Stimulated activated naive B cell treated with anti-CD40 and anti-IgM and Interleukin-4, amounts not matched to agents 10 μg/mL and 1 μg/mL and 100 μg/mL, for 72 hours (primary cell): ENCODE data around the gene LRRC14B.

Experiments used
- ATAC-seq, 2 donors: fragments of 150-1000 bp; cut with Tn5 transposase; replicated peaks; 2 replicates each; pipeline ENCODE4 v1.10.0; 2021; ENCODE audit warnings: moderate library complexity in 1 of 2
- DNase-seq: peaks from one replicate; pipeline ENCODE4 v3.0.0; 2021
- H3K27ac Mint-ChIP-seq: one replicate; pipeline ENCODE4 v1.8.0; 2022; ENCODE audit warnings: mild to moderate bottlenecking, mixed read lengths
- H3K27me3 Mint-ChIP-seq, 2 donors: one replicate each; pipeline ENCODE4 v1.8.0; 2022; ENCODE audit warnings: mixed read lengths in 2 of 2
- H3K36me3 Mint-ChIP-seq, 2 donors: one replicate each; pipeline ENCODE4 v1.8.0; 2022; ENCODE audit warnings: mixed read lengths in 2 of 2, mild to moderate bottlenecking in 1 of 2
- H3K4me1 Mint-ChIP-seq, 2 donors: one replicate each; pipeline ENCODE4 v1.8.0; 2022; ENCODE audit warnings: mixed read lengths in 2 of 2, mild to moderate bottlenecking in 1 of 2
- H3K4me3 Mint-ChIP-seq, 2 donors: one replicate each; pipeline ENCODE4 v1.8.0; 2022; ENCODE audit warnings: mild to moderate bottlenecking in 2 of 2, mixed read lengths in 2 of 2, moderate library complexity in 1 of 2
- H3K9me3 Mint-ChIP-seq, 2 donors: one replicate each; pipeline ENCODE4 v1.8.0; 2022; ENCODE audit warnings: mixed read lengths in 2 of 2, mild to moderate bottlenecking in 1 of 2

LRRC14B gene

DNA sequence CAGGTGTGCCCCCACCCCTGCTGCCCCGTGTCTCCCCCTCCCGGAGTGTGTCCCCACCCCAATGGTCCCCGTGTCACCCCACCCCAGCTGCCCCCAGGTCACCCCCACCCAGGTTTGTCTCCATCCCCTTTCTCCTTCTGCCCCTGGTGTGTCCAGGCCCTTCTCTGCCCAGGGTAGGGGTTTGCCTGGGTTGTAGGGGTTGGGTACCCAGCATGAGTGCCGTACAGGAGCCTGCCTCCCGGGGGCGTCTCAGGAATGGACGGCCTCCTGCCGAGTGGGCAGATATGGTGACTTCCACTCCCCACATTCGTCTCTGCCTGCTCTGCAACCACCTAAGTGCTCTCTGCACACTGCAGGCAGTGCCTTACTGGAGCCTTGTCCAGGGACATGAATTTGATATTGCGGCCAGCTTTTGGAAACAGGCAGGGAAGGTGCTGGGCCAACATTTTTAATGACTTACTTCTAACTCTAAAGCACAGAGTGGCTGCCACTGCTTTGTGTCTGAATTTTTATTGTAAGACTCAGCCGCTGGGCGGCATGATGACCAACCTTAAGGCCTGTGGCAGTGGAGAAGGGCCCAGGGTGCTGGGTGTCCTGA, 6.7 kb downstream of the LRRC14B start:
- H3K9me3 Mint-ChIP-seq, result no peaks in the 10 kb centered on the region
- DNase-seq (no peak), ATAC-seq (no peak)
- H3K36me3 Mint-ChIP-seq, result peaks cover 3 to 21% of the 10 kb centered on the region in 2 donors
- no peak overlapping the region for H3K4me3 Mint-ChIP-seq
- peaks cover 15 to 24% of the 10 kb centered on the region in 2 donors for H3K4me1 Mint-ChIP-seq
- H3K27ac Mint-ChIP-seq, result peak overlapping the region; percentile 47
- H3K27me3 Mint-ChIP-seq, result no peaks in the 10 kb centered on the region

DNA sequence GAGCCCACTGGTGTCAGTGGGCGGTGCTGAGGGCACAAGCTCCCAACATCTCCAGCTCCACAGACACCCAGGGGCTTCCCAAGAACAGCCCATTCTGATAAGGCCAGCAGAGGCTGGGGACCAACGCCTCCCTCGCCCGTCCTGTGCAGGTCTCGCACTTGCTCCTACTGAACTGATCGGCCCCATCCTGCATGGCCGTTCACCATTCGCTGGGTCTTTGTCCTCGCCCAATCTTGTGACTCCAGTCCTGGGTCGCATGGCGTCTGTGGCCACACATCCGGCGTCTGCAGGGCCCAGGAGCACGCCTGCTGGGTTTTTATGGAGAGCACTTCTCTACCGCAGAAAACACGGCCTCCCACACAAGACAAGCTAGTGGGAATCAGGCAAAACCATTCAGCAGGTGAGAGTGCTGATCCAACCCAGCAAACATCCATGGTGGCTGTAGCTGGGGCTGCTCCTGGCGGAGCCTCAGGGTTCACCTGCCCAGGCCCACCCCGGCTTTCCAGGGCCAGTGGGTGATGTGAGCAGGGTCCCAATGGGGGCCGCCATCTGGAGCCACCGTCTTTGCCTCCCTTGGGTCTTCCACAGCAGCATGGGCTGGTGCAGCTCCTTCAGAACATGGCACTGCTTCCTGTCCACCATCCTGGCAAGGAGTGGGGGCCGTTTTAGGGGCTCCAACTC, 7.4 kb downstream of the LRRC14B start:
- Mint-ChIP-seq H3K36me3 (peaks cover 6 to 26% of the 10 kb centered on the region in 2 donors), H3K27me3 (no peaks in the 10 kb centered on the region), H3K4me3 (no peak overlapping the region), H3K9me3 (no peaks in the 10 kb centered on the region), H3K4me1 (peaks cover 15 to 24% of the 10 kb centered on the region in 2 donors), H3K27ac (no peak overlapping the region)
- DNase-seq (no peak), ATAC-seq (no peak)

- DNase-seq, result no peak
- no peaks in the 10 kb centered on the region for H3K27me3 Mint-ChIP-seq
- no peak overlapping the region for H3K27ac Mint-ChIP-seq
- H3K36me3 Mint-ChIP-seq, result peaks cover 9 to 32% of the 10 kb centered on the region in 2 donors
- peaks cover 15 to 24% of the 10 kb centered on the region in 2 donors for H3K4me1 Mint-ChIP-seq
- no peak overlapping the region for H3K4me3 Mint-ChIP-seq
- no peaks in the 10 kb centered on the region for H3K9me3 Mint-ChIP-seq
- ATAC-seq, result no peak
Measured at GRCh38 chr5:199197-199949, 8.1 kb downstream of the LRRC14B start.

DNA sequence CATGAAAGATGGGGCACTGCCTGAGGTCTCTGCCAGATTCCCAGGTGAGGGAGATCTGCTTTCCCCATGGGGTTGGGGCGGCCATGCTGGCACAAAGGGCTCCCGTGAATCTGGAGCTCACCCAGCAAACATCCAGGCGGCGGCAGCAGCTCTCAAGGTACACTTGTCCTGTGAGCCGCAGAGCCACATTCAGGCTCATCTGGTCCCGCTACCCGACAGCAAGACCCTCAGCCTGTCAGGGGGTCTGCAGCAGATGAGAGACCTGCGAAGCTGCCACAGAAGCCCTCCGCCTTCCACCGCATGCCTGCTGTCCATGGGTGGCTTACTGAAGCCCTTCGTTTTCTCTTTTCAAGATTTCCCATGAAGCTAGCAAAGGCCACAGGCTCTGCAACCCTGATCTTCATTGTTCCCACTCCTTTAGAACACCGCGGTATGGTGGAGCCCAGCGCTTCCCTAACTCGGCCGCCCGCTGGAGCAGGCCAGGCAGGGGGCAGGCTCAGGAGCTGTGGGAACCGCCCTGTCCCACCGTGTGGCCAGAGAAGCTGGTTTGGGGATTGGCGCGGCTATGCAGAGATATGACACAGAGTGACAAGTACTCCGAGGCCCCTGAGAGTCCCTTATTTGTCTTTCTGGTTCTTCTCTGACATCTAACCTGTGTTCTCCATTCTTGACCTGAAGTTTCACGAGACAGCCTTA, 8.8 kb downstream of the LRRC14B start:
- Mint-ChIP-seq H3K4me1 (peaks cover 15 to 22% of the 10 kb centered on the region in 2 donors), H3K9me3 (no peaks in the 10 kb centered on the region), H3K27ac (no peak overlapping the region), H3K4me3 (peak overlapping the region in 1 of 2 donors; percentile 28), H3K27me3 (no peaks in the 10 kb centered on the region), H3K36me3 (peaks cover 16 to 39% of the 10 kb centered on the region in 2 donors)
- no peak for ATAC-seq
- no peak for DNase-seq

DNA sequence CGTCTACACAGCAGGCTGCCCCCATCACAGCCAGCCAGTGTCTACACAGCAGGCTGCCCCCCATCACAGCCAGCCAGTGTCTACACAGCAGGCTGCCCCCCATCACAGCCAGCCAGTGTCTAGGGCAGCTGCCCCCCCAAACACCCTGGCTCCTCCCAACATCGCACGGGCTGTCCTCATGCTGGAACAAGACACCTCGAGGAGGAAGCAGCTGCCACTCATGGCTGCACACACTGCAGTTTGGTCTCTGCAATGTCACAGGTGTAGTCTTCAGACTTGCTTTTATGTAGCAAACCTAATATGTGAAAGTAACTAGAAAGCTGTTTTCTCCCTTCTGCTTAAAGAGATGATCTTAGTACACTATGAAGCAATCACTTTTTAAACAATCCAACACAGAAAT, 9.7 kb downstream of the LRRC14B start:
- no peak overlapping the region for H3K4me3 Mint-ChIP-seq
- no peak overlapping the region for H3K27ac Mint-ChIP-seq
- peaks cover 25 to 48% of the 10 kb centered on the region in 2 donors for H3K36me3 Mint-ChIP-seq
- no peaks in the 10 kb centered on the region for H3K27me3 Mint-ChIP-seq
- peak; percentile 31 to 39 for ATAC-seq
- peaks cover 12 to 15% of the 10 kb centered on the region in 2 donors for H3K4me1 Mint-ChIP-seq
- no peaks in the 10 kb centered on the region for H3K9me3 Mint-ChIP-seq
- DNase-seq, result no peak

- Mint-ChIP-seq H3K27me3 (no peaks in the 10 kb centered on the region), H3K9me3 (no peaks in the 10 kb centered on the region), H3K4me1 (peaks cover 12 to 15% of the 10 kb centered on the region in 2 donors), H3K27ac (no peak overlapping the region), H3K4me3 (no peak overlapping the region), H3K36me3 (peaks cover 27 to 55% of the 10 kb centered on the region in 2 donors)
- DNase-seq (no peak), ATAC-seq (no peak)
Measured at GRCh38 chr5:201672-202071, 10.4 kb downstream of the LRRC14B start.

DNA sequence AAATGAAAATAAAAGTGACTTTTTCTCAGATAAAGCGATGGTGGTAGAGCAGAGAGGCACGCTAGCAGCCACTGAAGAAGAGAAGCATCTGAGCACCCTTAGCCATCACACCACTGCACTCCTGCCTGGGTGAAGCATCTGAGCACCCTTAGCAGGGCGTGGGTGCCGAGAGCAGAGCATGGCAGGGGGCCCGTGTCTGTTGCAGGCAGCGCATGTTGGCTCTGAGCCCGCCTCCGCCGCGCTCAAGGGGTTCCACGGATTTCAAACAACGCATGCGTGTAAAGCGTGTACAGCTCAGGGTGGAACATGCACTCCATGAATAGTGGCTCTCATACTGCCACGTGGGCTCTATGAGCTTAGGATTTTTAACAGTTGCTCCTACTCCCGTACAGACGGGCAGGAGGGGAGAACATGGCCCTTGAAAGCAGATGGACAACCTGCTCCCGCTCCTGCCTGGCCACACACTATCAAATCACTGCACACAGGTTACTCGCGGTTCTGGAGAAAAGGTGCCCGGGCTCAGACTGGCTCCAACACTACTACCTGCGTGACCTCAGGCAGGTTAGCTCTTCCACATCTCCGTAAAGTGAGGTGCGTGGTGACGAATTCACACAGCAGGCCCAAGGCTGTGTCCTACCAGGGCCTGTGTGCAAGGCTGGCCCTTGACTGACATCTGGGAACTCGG, 12.1 kb downstream of the LRRC14B start:
- Mint-ChIP-seq H3K27ac (no peak overlapping the region), H3K4me1 (peaks cover 15 to 21% of the 10 kb centered on the region in 2 donors), H3K36me3 (peaks cover 39 to 71% of the 10 kb centered on the region in 2 donors), H3K4me3 (no peak overlapping the region), H3K9me3 (no peaks in the 10 kb centered on the region), H3K27me3 (no peaks in the 10 kb centered on the region)
- no peak for ATAC-seq
- DNase-seq, result no peak

DNA sequence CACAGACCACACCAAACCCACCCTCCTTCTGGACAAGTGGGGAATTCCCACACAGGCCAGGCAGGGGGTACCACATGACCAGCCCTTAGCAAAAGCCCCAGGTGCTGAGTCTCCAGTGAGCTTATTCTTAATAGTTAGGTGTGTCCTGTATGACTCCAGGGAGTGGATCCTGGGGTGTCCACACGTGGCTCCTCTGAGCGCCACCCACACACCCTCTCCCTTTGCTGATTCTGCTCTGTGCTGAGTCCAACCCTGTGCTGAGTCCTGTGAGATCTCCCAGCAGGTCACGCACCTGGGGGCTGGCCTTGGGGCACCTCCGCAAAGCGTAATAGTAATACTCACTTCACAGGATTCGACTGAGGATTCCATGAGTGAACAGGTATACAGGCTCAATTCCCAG, 12.7 kb downstream of the LRRC14B start:
- no peak for ATAC-seq
- H3K4me3 Mint-ChIP-seq, result no peak overlapping the region
- peaks cover 39 to 68% of the 10 kb centered on the region in 2 donors for H3K36me3 Mint-ChIP-seq
- no peaks in the 10 kb centered on the region for H3K27me3 Mint-ChIP-seq
- no peaks in the 10 kb centered on the region for H3K9me3 Mint-ChIP-seq
- peaks cover 15 to 23% of the 10 kb centered on the region in 2 donors for H3K4me1 Mint-ChIP-seq
- H3K27ac Mint-ChIP-seq, result no peak overlapping the region
- no peak for DNase-seq

- Mint-ChIP-seq H3K27me3 (no peaks in the 10 kb centered on the region), H3K4me1 (peaks cover 15 to 23% of the 10 kb centered on the region in 2 donors), H3K27ac (no peak overlapping the region), H3K4me3 (no peak overlapping the region), H3K36me3 (peaks cover 39 to 64% of the 10 kb centered on the region in 2 donors), H3K9me3 (no peaks in the 10 kb centered on the region)
- DNase-seq (no peak), ATAC-seq (no peak)
Measured at GRCh38 chr5:204462-204861, 13.2 kb downstream of the LRRC14B start.

GRCh38 chr5:204966-205670, 13.8 kb downstream of the LRRC14B start:
- H3K27me3 Mint-ChIP-seq, result no peaks in the 10 kb centered on the region
- DNase-seq (no peak), ATAC-seq (no peak)
- H3K4me3 Mint-ChIP-seq, result no peak overlapping the region
- H3K27ac Mint-ChIP-seq, result no peak overlapping the region
- no peaks in the 10 kb centered on the region for H3K9me3 Mint-ChIP-seq
- H3K4me1 Mint-ChIP-seq, result peaks cover 22 to 27% of the 10 kb centered on the region in 2 donors
- peaks cover 40 to 64% of the 10 kb centered on the region in 2 donors for H3K36me3 Mint-ChIP-seq

DNA sequence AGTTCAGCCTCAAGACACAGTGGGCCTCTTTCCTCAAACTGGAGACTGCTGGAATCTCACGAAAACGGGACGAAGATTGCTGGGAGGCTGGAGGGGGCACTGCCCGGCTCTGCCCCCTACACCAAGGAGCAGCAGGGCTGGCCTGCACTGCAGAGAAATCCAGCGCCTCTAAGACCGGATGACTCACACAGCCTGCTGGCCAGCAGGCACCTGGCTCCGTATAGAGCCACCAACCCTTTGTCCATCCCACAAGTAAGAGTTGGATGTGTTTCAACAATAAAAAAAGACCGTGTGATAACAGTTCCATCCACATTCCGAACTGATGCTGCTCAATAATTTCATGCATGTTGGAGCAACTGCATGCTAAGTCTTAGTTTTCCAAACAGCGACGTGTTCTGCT, 15.1 kb downstream of the LRRC14B start:
- ATAC-seq, result no peak
- peaks cover 18 to 25% of the 10 kb centered on the region in 2 donors for H3K4me1 Mint-ChIP-seq
- no peaks in the 10 kb centered on the region for H3K9me3 Mint-ChIP-seq
- no peak overlapping the region for H3K4me3 Mint-ChIP-seq
- H3K27ac Mint-ChIP-seq, result no peak overlapping the region
- no peaks in the 10 kb centered on the region for H3K27me3 Mint-ChIP-seq
- no peak for DNase-seq
- peaks cover 40 to 68% of the 10 kb centered on the region in 2 donors for H3K36me3 Mint-ChIP-seq

- DNase-seq (no peak), ATAC-seq (no peak)
- Mint-ChIP-seq H3K9me3 (no peaks in the 10 kb centered on the region), H3K4me3 (no peak overlapping the region), H3K36me3 (peaks cover 40 to 65% of the 10 kb centered on the region in 2 donors), H3K27ac (peak overlapping the region; percentile 26), H3K4me1 (peaks cover 11 to 22% of the 10 kb centered on the region in 2 donors), H3K27me3 (no peaks in the 10 kb centered on the region)
Measured at GRCh38 chr5:206927-207536, 15.7 kb downstream of the LRRC14B start.

GRCh38 chr5:207599-207998, 16.3 kb downstream of the LRRC14B start:
- DNase-seq, result no peak
- Mint-ChIP-seq H3K36me3 (peaks cover 40 to 60% of the 10 kb centered on the region in 2 donors), H3K27me3 (no peaks in the 10 kb centered on the region), H3K4me1 (peaks cover 10 to 20% of the 10 kb centered on the region in 2 donors), H3K9me3 (no peaks in the 10 kb centered on the region), H3K27ac (no peak overlapping the region), H3K4me3 (no peak overlapping the region)
- no peak for ATAC-seq
